Effector memory CD4-positive, alpha-beta T cell (primary cell): Measurements from ENCODE around the gene KRTCAP2.
A peak's percentile ranks its signal among the peaks of the same experiment; 100 is the strongest.
"Not testable (repeated sequence)": the region's sequence is repeated elsewhere in the genome, so short reads cannot be mapped to it uniquely, and the experiment has no call there.

Source experiments
- DNase-seq, 3 donors: peaks; one replicate each; pipeline ENCODE4 v3.0.0-alpha.2; 2020
- H3K27ac ChIP-seq: 2 replicates; pipeline ENCODE4 v1.7.0; 2013; ENCODE audit warnings: mild to moderate bottlenecking, low read length, moderate library complexity; ENCODE audit not compliant: insufficient read depth, poor library complexity, severe bottlenecking
- H3K27me3 ChIP-seq: replicated peaks from 2 replicates; pipeline ENCODE4 v1.7.0; 2013; ENCODE audit warnings: mild to moderate bottlenecking, low read length; ENCODE audit not compliant: insufficient read depth, control insufficient read depth, poor library complexity, severe bottlenecking
- H3K36me3 ChIP-seq: 2 replicates; pipeline ENCODE4 v1.7.0; 2013; ENCODE audit warnings: mild to moderate bottlenecking, low read length, moderate library complexity; ENCODE audit not compliant: control insufficient read depth, insufficient read depth
- H3K4me1 ChIP-seq: 2 replicates; pipeline ENCODE4 v1.7.0; 2013; ENCODE audit warnings: low read length, mild to moderate bottlenecking; ENCODE audit not compliant: control insufficient read depth, insufficient read depth, poor library complexity, severe bottlenecking
- H3K4me3 ChIP-seq: 2 replicates; pipeline ENCODE4 v1.7.0; 2013; ENCODE audit warnings: low read length, low read depth, mild to moderate bottlenecking; ENCODE audit not compliant: insufficient read depth, poor library complexity, severe bottlenecking
- H3K9me3 ChIP-seq: 2 replicates; pipeline ENCODE4 v1.7.0; 2013; ENCODE audit warnings: mild to moderate bottlenecking, low read length, moderate library complexity; ENCODE audit not compliant: control insufficient read depth
- total RNA-seq, 3 donors: gene quantifications; one replicate each; lab custom pipeline; 2026; lab: John Stamatoyannopoulos, UW

The KRTCAP2 gene
- 2.2 to 5.0 (median 2.4) reads per million in 3 donors for total RNA-seq

DNA sequence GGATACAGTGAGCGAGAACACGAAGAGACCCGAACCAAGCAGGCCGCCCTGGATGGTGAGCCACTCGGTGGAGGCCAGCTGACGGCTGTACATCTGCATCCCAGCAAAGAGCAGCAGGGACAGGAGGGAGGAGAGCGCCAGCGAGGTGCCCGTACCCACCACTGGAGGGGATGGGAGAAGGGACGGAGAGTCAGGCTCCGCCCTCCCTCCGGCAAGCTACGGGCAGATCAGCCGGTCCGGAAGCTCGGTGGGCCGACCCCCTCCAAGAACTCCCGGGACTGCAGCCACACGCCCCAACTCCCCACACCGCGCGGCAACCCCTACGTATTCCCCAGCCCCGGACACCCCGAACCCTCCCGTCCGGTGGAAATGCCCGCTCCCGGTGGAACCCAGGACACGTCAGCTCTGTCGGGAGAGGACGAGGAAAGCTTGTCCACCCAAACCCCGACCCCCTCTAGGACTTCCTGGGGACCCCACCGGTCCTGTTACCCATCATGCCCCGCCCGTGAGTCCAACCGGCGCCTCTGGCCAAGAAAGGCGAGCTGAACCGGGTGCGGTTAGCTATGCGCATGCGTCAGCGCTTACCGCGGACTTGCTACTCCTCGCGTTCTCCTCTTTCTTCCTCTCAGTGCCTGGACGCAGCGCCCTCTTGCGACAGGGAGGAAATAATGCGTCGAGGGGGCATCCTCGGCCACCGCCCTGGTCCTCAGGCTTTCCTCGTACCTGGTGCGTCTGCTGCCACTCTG, at the start of gene KRTCAP2:
Gene KRTCAP2 (minus strand): TSS at position 573 of the 746 bp plus-strand sequence. CDS start 80 bp downstream, at position 493.
- peak within 1 kb of the TSS; percentile 91 for H3K27ac ChIP-seq
- peaks cover 15% of the 10 kb centered on the region for H3K36me3 ChIP-seq
- H3K4me1 ChIP-seq = peaks cover 33% of the 10 kb centered on the region
- peak within 1 kb of the TSS; percentile 84 for H3K4me3 ChIP-seq
- H3K27me3 ChIP-seq = no peaks in the 10 kb centered on the region
- DNase-seq = peak; percentile 87 to 92 (median 91)
- H3K9me3 ChIP-seq = no peaks in the 10 kb centered on the region

DNA sequence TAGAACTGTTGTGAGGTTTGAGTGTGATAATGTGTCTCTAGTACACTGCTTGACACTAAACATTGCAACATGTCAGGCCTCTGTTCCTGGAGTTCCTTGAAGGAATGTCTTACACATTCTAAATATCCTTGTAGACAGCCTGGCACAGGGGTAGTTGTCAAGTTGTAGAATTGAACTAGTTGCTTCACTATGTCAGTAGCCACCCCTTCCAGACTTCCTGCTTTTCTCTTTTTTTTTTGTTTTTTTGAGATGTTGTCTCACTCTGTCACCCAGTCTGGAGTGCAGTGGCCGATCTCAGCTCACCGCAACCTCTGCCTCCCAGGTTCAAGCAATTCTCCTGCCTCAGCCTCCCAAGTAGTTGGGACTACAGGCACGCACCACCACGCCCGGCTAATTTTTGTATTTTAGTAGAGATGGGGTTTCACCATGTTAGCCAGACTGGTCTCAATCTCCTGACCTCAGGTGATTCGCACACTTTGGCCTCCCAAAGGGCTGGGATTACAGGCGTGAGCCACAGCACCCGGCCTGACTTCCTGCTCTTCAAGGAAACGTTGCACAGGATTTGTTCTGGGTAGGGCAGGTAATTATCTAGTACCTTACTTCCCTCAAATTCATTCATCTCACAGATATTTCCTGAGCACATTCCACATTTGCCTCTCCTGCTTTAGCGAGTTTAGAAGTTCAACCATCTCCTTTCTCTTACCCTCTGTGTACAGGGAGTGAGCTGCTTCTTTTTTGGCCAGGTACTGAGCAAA, 47.3 kb upstream of the KRTCAP2 start:
- not testable (repeated sequence) for H3K9me3 ChIP-seq, H3K4me3 ChIP-seq, H3K27me3 ChIP-seq, DNase-seq, H3K27ac ChIP-seq, H3K36me3 ChIP-seq, H3K4me1 ChIP-seq

DNA sequence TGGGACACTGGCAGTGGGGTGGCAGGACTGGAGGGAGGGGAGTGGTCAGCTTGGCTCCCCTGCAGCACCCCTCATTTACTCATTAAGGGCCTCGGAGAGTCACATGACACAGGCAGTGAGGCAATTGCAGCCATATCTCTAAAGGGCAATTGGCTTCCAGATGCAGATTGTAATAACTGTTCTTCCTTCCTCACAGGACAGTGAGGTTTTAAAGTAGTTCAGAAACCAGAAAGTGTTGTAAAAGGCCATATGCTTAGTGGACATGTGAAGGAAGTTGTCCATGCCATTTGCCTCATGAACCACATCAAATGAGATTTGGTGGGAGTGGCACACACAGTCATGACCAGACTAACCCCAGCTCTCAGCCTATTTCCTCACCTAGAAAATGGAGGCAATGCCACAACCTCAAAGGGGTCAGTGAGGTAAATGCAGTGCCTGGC, 46.5 kb upstream of the KRTCAP2 start:
- H3K4me1 ChIP-seq = no peaks in the 10 kb centered on the region
- no peaks in the 10 kb centered on the region for H3K27me3 ChIP-seq
- no peaks in the 10 kb centered on the region for H3K9me3 ChIP-seq
- DNase-seq = no peak
- H3K4me3 ChIP-seq = no peak overlapping the region
- H3K27ac ChIP-seq = no peak overlapping the region
- H3K36me3 ChIP-seq = no peaks in the 10 kb centered on the region

DNA sequence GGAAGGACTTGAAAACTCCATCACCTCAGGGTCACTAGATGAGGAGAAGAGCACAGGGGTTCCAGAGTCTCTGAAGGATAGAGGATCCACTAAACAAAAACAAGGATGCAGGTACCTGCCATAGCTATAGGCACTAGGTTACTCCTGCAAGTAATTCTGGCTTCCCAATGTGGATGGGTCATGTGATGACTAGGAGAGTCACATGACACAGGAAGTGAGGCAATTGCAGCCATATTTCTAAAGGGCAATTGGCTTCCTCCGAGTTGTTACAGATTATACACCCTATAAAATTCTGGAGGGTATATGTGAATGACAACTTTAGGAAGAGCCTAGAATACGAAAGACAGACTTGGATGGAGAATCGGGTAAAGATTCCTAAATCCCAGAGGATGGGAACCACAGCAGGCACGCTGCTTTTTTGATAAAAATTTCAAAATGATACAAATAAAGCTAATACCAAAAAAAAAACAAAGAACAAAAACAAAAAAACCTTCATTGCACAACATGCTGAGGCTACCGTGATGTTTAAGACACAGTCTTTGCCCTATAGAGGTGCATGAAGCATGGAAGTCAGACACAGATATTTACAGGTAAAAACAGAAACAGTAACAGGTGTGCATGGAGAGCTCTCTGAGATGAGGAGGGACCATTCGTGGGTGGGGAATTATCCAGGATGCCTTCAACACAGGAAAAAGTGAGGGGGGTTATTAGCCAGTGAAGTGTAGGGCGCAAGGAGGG, 45.9 kb upstream of the KRTCAP2 start:
- DNase-seq = no peak
- Histone ChIP-seq H3K36me3 (no peaks in the 10 kb centered on the region), H3K4me1 (no peaks in the 10 kb centered on the region), H3K27me3 (no peaks in the 10 kb centered on the region), H3K9me3 (no peaks in the 10 kb centered on the region), H3K27ac (no peak overlapping the region), H3K4me3 (no peak overlapping the region)

DNA sequence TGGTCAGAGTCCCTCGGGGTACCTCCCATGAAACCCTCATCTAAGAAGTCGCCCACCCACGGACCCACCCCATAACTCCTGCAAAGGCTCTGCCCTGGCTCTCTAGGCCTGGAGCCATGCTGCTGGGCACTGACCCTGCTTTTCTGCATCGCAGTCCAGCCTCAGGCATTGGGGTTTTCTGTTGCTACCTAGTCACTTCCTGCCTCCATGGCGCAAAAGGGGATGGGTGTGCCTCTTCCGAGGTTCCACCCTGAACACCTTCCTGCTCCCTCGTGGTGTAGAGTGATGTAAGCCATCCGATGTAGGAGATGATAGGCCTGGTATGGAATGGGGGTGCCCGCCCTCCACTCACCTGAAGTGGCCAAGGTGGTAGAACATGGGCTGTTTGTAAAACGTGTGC, 41.6 kb upstream of the KRTCAP2 start:
- H3K4me3 ChIP-seq, H3K36me3 ChIP-seq, H3K27me3 ChIP-seq, H3K9me3 ChIP-seq, DNase-seq, H3K27ac ChIP-seq, H3K4me1 ChIP-seq: not testable (repeated sequence)

DNA sequence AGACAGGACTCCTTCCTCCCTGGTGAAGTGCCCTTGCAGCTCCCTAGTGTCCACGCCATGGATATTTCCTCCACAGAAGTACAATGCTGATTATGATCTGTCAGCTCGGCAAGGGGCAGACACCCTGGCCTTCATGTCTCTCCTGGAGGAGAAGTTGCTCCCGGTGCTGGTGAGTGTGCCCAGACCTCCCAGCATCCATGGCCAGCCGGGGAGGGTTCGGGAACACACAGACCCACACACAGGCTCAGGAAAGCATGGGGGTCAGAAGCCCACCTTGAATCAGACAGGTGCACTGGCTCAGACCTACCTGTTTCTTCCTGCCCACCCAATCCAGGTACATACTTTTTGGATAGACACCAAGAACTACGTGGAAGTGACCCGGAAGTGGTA, 38.9 kb upstream of the KRTCAP2 start:
- H3K36me3 ChIP-seq, H3K9me3 ChIP-seq, DNase-seq, H3K4me3 ChIP-seq, H3K27ac ChIP-seq, H3K27me3 ChIP-seq: not testable (repeated sequence)
- H3K4me1 ChIP-seq = peaks cover 22% of the 10 kb centered on the region

DNA sequence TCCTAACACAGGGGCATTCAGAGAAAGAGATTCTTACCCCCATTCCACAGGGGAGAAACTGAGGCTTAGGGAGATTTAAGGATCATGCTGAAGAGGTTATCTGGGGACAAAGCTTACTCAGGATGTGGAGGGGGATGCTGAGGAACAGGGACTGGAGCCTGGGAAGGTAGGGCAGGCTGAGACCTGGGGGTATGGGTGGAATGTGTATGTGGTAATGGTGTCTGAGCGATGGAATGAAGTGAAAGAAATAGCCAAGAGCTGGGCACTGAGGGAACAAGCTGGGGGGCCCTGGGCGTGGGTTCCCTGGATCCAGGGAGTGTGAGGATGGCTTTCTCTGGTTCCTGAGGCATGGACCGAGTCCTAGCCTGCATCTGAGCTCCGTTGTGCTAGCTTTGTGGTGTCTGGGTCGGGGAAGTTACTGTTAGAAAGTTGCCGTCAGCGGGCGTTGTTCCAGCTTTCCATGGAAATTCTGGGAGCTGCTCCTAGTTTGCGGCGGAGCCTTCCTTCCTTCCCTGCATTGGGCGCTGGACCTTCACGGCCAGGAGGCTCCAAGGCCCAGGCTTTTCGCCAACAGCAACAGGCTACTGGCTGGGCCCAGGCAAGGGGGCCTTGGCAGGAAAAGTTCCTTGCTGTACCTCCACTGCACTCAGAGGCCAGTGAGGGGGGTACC, 38.4 kb upstream of the KRTCAP2 start:
- not testable (repeated sequence) for H3K36me3 ChIP-seq, DNase-seq, H3K9me3 ChIP-seq, H3K4me3 ChIP-seq, H3K27me3 ChIP-seq, H3K27ac ChIP-seq
- peaks cover 26% of the 10 kb centered on the region for H3K4me1 ChIP-seq

DNA sequence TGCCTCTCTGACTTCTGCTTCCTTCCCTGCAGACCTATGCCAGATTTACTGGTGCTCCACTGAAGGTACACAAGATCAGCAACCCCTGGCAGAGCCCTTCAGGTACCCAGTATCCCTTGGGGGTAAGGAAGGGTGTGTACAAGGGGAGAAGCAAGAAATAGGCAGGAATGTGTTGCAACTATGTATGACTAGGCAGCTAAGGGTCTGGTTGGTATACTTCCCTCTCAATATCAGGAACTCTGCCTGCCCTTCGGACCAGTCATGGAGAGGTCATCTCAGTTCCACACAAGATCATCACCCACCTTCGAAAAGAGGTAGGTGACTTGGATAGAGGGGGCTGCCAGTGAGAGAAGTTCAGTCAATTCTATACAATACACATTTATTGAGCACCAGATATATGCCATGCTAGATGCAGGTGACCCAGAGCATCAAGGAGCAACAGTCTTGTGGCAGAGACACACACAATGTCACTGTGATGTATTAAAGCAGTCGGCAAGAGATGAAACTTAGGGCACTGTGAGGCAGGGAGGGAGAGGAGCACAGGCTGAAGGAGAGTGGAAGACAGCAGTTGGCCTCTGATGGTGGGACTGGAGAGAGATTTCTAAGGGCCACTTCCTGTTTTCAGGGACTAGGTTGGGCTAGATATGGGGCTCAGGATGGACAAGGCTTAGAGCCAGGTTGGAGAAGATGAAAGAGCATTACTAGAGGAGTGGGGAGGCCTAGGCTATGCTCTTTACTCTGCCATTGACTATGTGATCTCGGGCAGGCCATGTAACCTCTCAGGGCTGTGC, 37.4 kb upstream of the KRTCAP2 start:
- Histone ChIP-seq H3K36me3 (no peaks in the 10 kb centered on the region), H3K4me1 (peaks cover 26% of the 10 kb centered on the region), H3K27ac (no peak overlapping the region), H3K9me3 (no peaks in the 10 kb centered on the region), H3K4me3 (no peak overlapping the region), H3K27me3 (no peaks in the 10 kb centered on the region)
- DNase-seq = no peak

DNA sequence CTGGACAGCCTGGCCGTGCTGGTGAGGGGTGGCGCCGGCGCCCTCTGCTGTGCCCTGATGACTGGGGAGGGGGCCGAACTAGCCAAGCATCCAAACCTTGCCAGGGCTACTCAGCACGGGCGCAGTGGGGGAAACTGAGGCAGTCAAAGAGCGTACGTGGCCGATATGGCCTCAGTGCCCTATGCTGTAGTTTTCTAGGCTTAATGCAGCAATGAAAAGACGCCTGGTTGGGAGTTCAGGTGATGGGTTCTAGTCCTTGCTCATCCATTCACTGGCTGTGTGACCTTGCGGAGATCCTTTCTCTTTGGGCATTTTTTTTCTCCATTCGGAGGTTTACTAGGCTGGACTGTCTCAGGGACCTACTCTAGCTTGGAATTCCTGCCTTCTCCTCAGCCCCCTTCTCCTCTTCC, 36.2 kb upstream of the KRTCAP2 start:
- Histone ChIP-seq H3K4me3 (peak overlapping the region; percentile 97), H3K36me3 (no peaks in the 10 kb centered on the region), H3K4me1 (peaks cover 26% of the 10 kb centered on the region)

More for the DNA sequence above, 36.2 kb upstream of the KRTCAP2 start:
- Histone ChIP-seq H3K27ac (peak overlapping the region; percentile 100), H3K27me3 (no peaks in the 10 kb centered on the region), H3K9me3 (no peaks in the 10 kb centered on the region)
- no peak for DNase-seq
